Mesothelial cell of epicardium (in vitro differentiated cells): ENCODE measurements around the gene ZNF497. TPM values are rescaled to one million over a fixed set of nuclear protein-coding genes. Genes with fewer than 3 reads are reported as not detected.
A peak's percentile ranks its signal among the peaks of the same experiment; 100 is the strongest.

Experiments
- DNase-seq, 2 experiments: peaks; one replicate each; pipeline ENCODE4 v3.0.0; 2021; ENCODE audit warnings: low spot score in 2 of 2; ENCODE audit not compliant: unreplicated experiment in 2 of 2
- H3K27ac Mint-ChIP-seq: 2 replicates; pipeline ENCODE4 v1.8.0; 2021; ENCODE audit warnings: mixed read lengths
- H3K27me3 Mint-ChIP-seq: 2 replicates; pipeline ENCODE4 v1.8.0; 2021; ENCODE audit warnings: low read depth, mixed read lengths
- H3K36me3 Mint-ChIP-seq: 2 replicates; pipeline ENCODE4 v1.8.0; 2021; ENCODE audit warnings: mixed read lengths
- H3K4me1 Mint-ChIP-seq: 2 replicates; pipeline ENCODE4 v1.8.0; 2021; ENCODE audit warnings: mixed read lengths
- H3K4me3 Mint-ChIP-seq: 2 replicates; pipeline ENCODE4 v1.8.0; 2021; ENCODE audit warnings: mild to moderate bottlenecking, moderate library complexity, mixed read lengths
- H3K9me3 Mint-ChIP-seq: 2 replicates; pipeline ENCODE4 v1.8.0; 2021; ENCODE audit warnings: mixed read lengths
- CTCF ChIP-seq: fragments of 200-600 bp; sonication (generic); IDR thresholded peaks from one replicate; pipeline ENCODE4 v1.5.0; 2021; ENCODE audit warnings: antibody characterized with exemption; ENCODE audit not compliant: unreplicated experiment
- total RNA-seq: library from RNA; stranded (reverse); gene quantifications from 3 replicates; pipeline ENCODE4 v1.2.1, GENCODE V29; 2021

Gene ZNF497
- total RNA-seq, 1 donor from 2014 or later: 7.6 TPM

- Mint-ChIP-seq H3K4me1 (peaks cover 16% of the 10 kb centered on the region), H3K9me3 (no peaks in the 10 kb centered on the region), H3K27me3 (peaks cover 31% of the 10 kb centered on the region), H3K27ac (peak overlapping the region; percentile 53), H3K4me3 (peak overlapping the region; percentile 90), H3K36me3 (peaks cover 8% of the 10 kb centered on the region)
- DNase-seq: peak; percentile 56 to 79
- no peak for TF ChIP-seq CTCF
These were observed 15.3 kb downstream of the ZNF497 start for GRCh38 chr19:58346961-58347929.

- Mint-ChIP-seq H3K36me3 (peaks cover 13% of the 10 kb centered on the region), H3K9me3 (no peaks in the 10 kb centered on the region), H3K4me3 (peak overlapping the region; percentile 76), H3K4me1 (peaks cover 16% of the 10 kb centered on the region), H3K27ac (no peak overlapping the region), H3K27me3 (peaks cover 31% of the 10 kb centered on the region)
- no peak for TF ChIP-seq CTCF
- DNase-seq: no peak
These were observed 17.0 kb downstream of the ZNF497 start for GRCh38 chr19:58345558-58345957.

- Mint-ChIP-seq H3K4me1 (no peaks in the 10 kb centered on the region), H3K36me3 (peaks cover 36% of the 10 kb centered on the region), H3K27ac (no peak overlapping the region), H3K9me3 (peaks cover 2% of the 10 kb centered on the region), H3K27me3 (no peaks in the 10 kb centered on the region), H3K4me3 (no peak overlapping the region)
- DNase-seq: no peak
- no peak for TF ChIP-seq CTCF
These were observed 23.6 kb downstream of the ZNF497 start for GRCh38 chr19:58338825-58339558.

GRCh38 chr19:58338336-58338735, 24.2 kb downstream of the ZNF497 start:
- Mint-ChIP-seq H3K9me3 (peaks cover 2% of the 10 kb centered on the region), H3K4me3 (no peak overlapping the region), H3K4me1 (no peaks in the 10 kb centered on the region), H3K27ac (no peak overlapping the region), H3K27me3 (no peaks in the 10 kb centered on the region), H3K36me3 (peaks cover 36% of the 10 kb centered on the region)
- no peak for TF ChIP-seq CTCF
- DNase-seq: no peak

- peaks cover 29% of the 10 kb centered on the region for H3K36me3 Mint-ChIP-seq
- H3K4me3 Mint-ChIP-seq: no peak overlapping the region
- H3K9me3 Mint-ChIP-seq: peaks cover 2% of the 10 kb centered on the region
- H3K4me1 Mint-ChIP-seq: no peaks in the 10 kb centered on the region
- DNase-seq: no peak
- TF ChIP-seq CTCF: no peak
- H3K27me3 Mint-ChIP-seq: no peaks in the 10 kb centered on the region
- H3K27ac Mint-ChIP-seq: no peak overlapping the region
These were observed 25.7 kb downstream of the ZNF497 start for GRCh38 chr19:58336820-58337219.
